GM18873 (cell line): ENCODE data around the gene FBXO2.

Experiments used
- ATAC-seq: cut with Tn5 transposase; IDR thresholded peaks from one replicate; pipeline ENCODE4 v1.9.1; 2021; ENCODE audit warnings: mild to moderate bottlenecking, moderate library complexity, moderate number of reproducible peaks; ENCODE audit not compliant: unreplicated experiment, low FRiP score

FBXO2 gene, protein sequence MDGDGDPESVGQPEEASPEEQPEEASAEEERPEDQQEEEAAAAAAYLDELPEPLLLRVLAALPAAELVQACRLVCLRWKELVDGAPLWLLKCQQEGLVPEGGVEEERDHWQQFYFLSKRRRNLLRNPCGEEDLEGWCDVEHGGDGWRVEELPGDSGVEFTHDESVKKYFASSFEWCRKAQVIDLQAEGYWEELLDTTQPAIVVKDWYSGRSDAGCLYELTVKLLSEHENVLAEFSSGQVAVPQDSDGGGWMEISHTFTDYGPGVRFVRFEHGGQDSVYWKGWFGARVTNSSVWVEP

DNA sequence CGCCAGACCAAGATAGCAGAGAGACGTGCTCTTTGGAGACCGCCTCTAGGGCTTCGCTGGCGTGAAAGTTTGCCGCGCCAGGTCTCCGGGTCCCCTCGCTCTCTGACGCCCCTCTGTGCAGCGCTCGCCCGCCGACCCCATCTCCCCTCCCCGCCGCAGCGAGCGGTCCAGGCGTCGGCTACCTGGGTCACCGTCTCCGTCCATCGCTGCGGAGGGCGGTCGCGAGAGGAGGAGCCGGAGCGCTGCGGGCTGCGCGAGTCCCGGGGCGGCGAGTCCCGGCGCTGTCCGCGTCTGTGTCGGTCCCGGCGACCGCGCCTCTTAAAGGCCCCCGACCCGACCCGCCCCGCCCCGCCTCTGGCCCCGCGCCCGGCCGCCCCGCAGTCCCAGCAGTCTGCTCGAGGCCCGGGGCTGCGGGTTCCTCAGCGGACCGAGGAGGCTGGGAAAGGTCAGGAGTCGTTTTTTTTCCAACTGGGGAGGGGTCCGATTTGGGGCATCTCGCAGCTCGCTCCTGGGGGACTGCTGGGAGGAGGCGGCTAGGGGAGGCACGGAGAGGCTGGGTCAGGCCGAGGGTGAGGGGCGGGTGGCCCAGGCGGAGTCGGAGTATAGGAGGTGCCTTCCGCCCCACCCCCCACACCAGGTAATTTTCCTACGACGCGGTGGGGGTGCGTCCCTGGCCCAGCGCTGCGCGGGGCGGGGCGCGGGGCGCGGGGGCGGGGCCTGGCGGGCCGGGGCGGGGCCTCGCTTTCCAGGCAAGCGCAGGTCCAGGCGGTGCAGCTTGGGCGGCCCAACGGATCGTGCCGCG lies at the start of gene FBXO2, which contains the start of gene FBXO44:
Gene FBXO2, minus strand, starts transcription at position 293 of the 802 bp plus-strand sequence. Its CDS starts 89 bp downstream, at position 204.
Gene FBXO44, plus strand, starts transcription at position 741 of the 802 bp plus-strand sequence. CDS start 959 bp downstream, outside the sequence.
- ATAC-seq = no peak

DNA sequence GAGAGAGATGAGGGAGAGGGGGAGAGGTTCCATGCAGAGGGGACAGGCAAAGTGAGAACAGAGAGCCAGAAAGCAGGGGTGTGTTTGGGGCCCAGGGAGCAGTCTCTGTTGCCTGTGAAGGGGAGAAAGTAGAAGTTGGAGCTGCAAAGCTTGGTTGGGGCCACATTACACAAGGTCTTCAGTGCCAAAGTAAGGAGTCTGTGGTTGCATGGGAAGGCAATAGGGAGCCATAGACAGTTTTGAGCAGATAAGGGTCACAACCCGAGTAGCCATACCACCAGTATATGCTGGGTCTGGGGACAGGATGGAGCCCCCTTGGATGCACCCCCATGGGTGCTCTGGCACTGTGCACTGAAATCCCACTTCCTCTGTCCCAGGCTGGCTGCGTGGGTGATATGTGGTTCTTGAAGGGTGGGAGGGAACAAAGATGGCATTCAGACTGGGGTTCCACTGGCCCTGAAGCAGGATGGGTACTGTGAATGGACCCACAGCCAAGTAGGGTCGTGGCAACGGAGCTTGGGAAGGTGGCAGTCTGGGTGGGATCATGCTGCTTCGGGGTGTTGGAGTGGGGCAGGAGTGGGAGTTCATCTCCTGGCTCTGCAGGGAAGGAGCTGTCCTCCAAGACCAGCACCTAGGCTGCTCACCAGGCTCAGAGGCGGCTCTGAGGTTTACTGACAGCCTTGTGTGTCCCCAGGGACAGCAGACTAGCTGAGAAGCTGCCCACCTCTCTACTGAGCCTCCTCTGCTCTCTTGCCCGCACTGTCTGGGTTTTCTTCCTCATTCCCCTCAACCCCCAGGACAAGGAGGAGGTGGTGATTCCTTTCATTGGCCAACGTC lies 49.3 kb upstream of the FBXO2 start:
- no peak for ATAC-seq

DNA sequence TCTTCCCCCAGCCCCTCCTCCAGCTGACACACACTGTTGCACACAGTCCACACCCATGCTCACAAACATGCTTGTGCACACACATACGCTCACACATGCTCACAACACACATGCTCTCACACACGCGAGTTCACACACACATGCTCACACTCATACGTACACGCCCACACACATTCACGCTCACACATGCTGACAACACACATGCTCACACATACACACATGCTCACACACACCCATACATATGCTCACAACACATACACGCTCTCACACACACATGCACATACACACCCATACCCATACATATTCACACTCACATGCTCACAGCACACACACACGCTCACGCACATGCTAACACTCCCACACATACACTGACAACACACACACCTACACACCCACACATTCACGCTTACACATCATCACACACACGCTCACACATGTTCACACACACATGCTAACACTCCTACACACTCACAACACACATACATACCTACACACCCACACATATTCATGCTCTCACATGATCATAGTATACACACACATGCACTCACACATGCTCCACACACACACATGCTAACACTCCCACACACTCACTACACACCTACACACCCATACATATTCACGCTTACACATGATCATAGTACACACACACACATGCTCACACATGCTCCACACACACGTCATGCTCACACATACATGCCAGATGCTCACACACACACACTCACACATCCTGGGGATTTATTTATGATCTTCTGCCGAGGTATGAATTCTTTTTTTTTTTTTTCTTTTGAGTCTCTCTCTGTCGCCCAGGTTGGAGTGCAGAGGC lies 48.0 kb upstream of the FBXO2 start:
- ATAC-seq = no peak

GRCh38 chr1:11701551-11701961 lies 47.3 kb upstream of the FBXO2 start:
- ATAC-seq = no peak

DNA sequence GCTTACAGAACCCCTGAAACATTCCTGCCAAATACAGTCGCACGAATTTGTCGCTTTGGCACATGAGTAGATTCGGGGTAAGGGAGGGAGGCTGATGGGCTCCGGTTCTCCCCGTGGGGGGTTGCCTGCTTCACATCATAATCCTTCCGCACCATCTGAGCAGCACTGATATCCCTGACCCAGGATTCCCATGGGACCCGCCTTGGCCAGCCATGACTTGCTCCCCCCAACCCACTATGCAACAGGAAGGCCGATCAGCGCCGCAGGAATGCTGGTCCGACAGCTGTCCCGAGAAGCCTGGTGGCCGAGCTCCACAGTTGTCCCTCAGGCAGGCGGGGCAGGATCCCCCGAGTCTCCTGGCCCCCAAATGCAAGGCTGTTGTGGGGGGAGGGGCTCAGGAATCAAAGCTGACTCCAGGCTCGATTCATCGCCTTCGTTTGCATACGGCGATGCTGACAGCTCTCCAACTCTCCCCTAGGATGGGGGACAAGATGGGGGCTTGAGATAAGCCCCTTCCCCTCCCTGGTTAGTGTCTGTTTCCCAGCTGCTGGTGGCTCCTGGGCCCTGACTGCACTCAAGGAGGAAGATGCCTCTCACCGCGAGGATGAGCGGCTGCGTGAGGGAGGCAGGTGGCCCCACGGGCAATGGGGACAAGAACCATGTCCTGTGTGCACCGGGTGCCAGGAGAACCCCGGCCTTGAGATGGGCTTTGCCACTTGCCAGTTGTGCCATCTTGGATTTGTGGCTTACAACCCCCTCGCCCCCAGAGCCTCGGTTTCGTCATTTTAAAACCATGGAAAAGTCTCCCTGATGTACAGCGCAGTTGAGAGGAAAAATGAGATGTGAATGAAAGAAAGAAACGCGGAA lies 46.6 kb upstream of the FBXO2 start:
- no peak for ATAC-seq

DNA sequence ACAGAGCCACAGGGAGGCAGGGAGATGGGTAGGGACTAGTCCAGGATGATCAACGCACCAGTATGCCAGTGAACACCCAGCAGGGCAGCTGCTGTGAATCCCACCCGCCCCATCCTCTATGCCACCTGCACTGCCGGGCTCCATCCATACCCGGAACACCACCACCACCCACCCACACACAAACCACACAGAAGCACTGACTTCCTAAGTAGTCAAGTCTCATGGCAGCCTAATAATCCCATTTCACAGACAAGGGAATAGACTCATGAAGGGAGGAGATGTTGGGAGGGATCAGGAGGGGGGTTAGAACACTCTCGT lies 43.6 kb upstream of the FBXO2 start:
- no peak for ATAC-seq

- no peak for ATAC-seq
These were observed 43.1 kb upstream of the FBXO2 start for GRCh38 chr1:11697188-11697892.

DNA sequence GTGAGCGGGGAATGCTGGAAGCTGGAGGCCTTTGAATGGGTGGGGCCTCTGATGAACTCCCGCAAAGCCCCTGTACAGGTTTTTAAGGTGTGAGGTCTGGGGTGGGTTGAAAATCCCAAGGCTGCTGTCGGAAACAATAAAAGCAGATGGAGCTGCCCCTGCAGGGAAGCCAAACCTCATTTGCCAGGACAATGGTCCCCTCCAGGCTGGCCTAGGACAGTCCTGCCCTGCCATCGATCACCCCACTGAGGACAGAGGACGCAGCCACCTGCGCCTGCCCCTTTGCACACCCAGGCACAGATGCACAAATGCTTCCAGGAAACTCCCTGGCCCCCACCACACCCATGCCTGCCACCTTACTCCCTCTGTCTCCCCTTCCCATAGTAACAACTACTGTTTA lies 41.6 kb upstream of the FBXO2 start:
- ATAC-seq = no peak

GRCh38 chr1:11693917-11694316 lies 39.7 kb upstream of the FBXO2 start:
- ATAC-seq = no peak

DNA sequence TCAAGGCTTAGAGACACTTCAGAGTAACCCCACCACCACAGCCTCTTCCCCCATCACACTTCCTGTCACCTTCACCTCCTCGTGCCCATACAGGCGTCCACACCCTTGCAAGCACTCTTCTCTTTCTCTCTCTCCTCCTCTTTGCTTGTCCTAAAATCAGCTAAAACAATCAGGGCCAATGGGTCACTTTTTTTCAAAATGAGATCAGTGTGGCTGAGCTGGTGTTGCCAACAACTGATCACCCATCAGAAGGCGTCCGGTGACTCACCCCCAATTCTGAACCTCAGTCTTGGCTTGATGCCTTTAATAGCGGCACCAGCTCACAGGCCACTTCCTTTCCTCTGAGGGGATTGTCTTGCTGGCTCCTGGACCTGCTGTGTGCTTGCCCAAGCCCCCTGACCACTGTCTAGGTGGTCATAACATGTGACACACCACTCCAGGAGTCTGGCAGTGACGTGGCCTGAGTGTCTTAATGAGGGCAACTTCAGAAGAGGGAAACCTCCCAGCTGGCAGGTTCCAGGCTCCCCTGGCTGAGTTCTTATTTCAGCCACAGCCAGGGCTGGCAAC lies 38.9 kb upstream of the FBXO2 start:
- no peak for ATAC-seq

DNA sequence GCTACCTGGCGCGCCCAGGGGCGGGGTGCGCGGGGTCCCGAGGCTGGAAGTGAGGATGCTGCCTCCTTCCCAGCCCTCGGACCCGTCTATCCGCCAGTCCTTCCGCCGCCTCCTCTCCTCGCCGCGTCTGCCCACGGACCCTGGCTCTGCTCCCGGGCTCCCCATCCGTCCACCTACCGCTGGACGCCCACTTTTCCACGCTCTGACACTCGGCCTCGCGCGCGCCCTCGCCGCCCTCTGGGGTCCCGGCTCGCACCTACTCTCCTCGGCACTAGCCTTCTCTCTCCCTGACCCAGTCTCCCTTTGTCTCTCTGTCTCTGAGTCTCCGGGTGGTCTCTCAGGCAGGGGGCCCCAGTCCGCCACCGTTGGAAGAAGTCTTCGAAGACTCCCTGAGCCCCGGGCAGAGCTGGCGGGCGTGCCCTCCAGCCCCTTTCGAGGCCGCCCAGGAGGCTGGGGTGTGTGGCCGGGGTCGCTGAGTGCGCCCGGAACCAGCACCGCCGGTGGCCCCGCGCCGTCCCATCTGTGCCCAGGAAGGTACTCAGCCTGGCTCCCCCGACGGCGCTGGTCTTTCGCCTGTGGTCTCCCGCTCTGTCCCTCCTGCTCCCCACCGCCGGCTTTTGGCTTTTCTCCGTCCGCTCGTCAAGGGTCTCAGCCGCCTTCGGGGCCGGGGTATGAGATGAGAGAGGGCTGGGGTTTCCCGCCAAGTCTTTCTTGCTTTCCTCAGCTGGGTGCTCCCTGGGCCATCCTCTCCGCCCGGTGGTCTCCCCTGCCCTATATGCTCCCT lies 37.9 kb upstream of the FBXO2 start:
- ATAC-seq = no peak

DNA sequence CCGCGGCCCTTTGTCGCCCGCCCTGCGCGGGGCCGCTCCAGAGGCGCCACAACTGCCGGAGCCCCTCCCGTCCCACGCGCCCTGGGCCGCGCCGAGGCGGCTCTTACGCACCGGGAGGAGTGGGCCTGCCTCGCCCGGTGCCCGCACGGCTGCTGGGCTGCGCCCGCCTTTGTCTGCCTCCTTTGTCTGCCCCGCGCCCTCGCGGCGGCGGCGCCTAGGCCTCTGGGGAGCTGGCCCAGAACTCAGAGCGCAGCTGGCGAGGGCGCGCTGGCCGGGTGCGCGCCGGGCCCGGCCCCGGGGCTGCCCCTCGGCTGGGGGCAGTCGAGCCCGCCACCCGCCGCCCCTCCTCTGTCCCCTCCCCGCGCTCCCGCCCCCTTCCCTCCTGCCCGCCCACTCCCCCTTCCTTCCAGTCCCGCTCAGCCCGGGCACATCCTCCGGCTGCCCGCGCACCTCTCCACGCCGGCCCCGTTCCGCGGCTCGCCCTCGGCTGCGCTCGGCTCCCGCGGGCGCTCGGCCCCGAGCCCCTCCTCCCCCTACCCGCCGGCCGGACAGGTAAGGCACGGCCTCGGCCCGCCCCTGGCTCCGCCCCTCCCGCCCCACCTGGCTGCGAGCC lies 37.2 kb upstream of the FBXO2 start, which contains the start of gene DRAXIN:
Gene DRAXIN, plus strand, starts transcription at position 409 of the 613 bp plus-strand sequence. CDS start 14,549 bp downstream, outside the sequence.
- ATAC-seq = no peak

DNA sequence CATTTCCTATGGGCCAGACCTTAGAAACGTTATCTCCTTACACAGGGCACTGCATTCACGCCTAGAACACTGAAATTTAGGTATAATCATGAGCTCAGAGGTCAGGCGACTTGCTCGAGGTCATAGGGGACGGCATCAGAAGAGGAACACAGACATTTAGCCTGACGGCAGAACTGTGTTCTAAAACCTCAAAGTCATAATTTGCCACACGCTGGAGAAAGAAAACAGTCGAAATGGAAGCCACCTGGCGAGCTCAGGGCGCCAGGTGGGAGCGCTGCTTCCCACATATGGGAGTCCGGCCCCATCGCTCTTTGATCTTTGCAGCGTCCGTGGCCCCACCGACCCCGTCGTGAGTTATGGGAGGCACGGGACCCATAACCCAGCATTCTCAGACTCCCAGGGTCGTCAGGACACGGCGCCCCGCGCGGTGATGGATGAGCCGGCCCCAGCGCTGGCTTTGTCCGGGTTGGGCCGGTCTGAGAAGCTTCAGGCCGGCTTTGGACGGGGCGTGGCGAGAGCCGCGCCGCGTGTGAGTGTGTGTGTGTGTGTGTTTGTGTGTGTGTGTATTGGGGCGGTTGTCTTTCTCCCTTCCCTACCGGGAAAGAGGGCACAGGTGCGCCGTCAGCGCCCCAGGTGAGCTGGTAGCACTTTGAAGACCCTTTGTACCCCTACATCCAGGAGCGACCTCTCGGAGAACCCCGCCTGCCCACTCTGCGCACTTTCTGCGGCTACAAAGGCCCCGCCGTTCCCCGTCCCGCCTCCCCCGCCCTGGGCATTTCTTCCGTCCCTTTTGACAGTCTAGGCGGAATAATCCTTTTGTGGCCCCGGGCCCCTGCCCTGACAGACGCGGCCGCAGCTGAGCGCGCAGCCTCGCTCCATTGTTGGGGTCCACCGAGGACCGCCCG lies 36.4 kb upstream of the FBXO2 start:
- ATAC-seq = no peak

DNA sequence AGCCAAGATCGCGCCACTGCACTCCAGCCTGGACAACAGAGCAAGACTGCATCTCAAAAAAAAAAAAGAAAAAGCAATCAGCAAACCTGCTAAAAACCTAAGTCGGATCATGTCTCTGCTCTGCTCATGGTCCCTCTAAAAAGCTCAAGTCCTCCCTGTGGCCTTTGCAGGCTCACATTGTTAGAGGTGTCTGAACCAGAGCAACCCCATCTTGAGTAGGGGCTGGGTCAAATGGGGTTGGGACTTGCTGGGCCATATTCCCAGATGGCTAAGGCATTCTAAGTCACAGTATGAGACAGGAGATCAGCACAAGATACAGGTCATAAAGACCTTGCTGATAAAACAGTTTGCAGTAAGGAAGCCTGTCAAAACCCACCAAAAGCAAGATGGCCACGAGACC lies 34.3 kb upstream of the FBXO2 start:
- no peak for ATAC-seq

GRCh38 chr1:11685210-11685752 lies 31.1 kb upstream of the FBXO2 start:
- ATAC-seq = no peak

GRCh38 chr1:11684070-11684469 lies 29.8 kb upstream of the FBXO2 start:
- ATAC-seq = no peak
